GM21515 (cell line): ENCODE data around the gene NHS.

ENCODE experiments used
- ATAC-seq: cut with Tn5 transposase; IDR thresholded peaks from one replicate; pipeline ENCODE4 v1.9.1; 2021; ENCODE audit not compliant: unreplicated experiment

Gene NHS

DNA sequence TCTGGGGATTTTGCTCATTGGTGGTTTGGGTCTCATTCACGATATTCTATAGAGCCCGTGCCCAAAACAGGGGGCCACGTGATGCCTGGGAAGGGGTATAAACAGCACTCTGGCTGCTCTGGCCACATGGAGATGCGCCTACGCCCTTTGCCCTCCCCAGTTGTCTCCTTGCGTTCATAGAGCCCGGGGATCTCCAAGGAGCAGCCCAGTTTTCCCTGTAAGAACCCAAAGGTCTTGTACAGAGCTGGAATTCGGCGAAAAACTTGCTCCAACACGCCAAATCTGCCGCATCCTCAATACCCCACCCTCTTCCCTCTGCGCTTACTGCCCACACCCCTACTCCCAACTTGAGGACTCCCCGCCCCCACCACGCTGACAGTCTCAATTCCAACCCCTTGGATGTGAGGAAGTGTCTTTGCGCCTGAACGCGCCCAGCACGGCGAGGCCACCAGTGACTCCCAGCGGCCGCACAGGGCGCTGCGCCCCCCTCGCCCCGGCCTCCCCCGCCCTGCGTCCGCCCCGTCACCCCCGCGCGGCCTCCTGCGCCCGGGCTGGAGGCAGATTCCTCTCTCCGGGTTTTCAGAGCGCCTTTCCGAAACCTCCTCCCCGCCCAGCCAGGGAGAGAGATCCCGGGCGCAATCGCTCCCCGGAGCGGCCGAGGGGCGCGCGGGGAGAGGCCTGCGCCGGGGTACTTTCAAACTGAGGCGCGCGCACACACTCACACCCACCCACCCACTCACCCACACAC, at the start of gene NHS:
TSS of gene NHS (plus strand) at position 582 of the 748 bp plus-strand sequence. CDS start 558 bp downstream, outside the sequence.
- no peak for ATAC-seq

- ATAC-seq: no peak
These were observed 46.2 kb upstream of the NHS start for GRCh38 chrX:17328837-17329236.

- ATAC-seq: no peak
These were observed 38.6 kb upstream of the NHS start for GRCh38 chrX:17336377-17336776.

DNA sequence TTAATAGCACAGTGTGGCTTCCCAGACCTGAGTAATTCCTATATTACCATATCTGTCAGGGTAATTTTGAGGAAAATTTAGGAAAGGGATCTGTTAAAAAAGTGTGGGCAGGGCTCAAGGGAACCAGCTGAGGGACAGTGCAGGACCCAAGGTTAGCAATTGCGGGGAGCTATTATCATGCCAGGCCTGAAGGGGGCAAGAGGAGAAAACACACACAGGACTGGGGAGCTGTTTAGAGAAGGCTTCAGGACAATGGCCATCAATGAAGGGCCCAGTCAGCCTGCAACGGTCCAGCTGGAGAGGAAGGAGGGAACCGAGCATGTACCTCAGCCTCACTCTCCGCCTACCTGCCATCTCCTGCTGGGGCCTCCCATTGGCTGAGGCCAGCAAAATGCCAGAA, 19.0 kb upstream of the NHS start:
- ATAC-seq: no peak

GRCh38 chrX:17359500-17359899, 15.5 kb upstream of the NHS start:
- no peak for ATAC-seq

DNA sequence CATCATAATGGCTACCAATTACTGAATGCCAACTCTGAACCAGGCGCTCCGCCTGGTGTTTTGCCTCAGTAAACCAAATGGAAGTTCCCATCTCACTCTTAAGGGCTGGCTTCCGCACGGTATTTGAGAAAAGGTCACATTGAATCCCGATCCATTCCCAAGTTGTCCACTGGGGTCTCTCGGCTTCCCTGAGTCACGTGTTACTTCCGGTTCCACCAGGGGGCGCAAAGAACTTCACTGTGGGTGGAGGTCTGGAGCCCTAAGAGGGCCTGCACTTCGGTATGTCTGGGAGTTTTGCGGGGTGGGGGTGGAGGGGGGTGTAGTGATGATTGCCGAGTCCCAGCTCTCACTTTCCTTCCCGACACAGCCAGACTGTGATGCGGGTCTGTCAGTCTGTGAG, 13.4 kb upstream of the NHS start:
- no peak for ATAC-seq

DNA sequence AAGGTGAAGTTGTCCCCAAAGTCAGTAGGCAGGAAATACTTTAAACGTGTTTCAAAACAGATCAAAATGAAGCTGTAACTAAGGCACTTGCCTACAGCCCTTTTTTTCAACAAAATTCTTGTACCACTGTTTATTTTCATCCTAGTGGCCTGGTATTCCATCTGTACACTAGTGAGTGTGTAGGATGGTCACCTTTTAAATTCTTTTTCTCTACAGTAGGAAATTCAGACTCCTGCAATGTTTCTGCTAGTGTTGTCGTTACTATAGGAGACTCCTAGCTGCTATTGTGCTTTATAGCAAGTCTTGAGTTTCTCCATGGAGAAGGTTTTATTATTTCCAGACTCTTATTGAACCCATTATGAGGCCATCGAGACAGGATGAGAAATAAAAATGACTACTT, 7.0 kb upstream of the NHS start:
- no peak for ATAC-seq

DNA sequence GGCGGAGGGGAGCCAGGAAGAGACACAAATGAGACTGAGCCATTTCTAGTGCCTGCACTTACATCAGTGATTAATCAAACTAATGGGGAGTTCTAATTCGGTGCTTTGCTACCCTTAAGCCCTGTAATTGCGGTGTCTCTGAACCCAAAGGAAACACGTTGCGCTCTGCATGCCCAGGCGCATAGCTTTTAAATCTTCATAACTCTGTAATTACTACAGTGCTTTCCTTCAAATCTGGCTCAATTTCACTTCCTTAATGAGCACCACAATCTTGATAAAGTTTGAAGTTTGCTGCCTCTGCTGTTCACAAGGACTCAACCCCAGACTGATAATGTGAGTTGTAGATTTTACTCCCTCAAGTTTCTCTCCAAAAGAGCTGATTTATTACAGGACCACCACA, 5.7 kb upstream of the NHS start:
- ATAC-seq: no peak

GRCh38 chrX:17370191-17370590, 4.8 kb upstream of the NHS start:
- no peak for ATAC-seq

- no peak for ATAC-seq
These were observed 2.9 kb upstream of the NHS start for GRCh38 chrX:17372052-17372451.

- no peak for ATAC-seq
These were observed 1.7 kb upstream of the NHS start for GRCh38 chrX:17373337-17373736.

DNA sequence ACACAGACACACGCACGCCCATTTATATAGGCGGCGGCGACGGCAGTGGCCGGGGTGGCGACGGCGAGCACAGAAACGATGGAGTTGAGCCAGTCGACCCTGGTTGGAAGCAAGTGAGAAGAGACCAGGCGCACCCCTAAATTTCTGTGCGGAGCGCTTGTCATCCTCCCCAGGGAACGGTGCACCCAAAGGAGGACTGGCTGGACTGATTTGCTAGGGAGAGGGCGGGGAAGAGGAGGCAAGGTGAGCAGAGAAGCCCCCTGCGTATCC, 302 bp downstream of the NHS start:
- no peak for ATAC-seq

DNA sequence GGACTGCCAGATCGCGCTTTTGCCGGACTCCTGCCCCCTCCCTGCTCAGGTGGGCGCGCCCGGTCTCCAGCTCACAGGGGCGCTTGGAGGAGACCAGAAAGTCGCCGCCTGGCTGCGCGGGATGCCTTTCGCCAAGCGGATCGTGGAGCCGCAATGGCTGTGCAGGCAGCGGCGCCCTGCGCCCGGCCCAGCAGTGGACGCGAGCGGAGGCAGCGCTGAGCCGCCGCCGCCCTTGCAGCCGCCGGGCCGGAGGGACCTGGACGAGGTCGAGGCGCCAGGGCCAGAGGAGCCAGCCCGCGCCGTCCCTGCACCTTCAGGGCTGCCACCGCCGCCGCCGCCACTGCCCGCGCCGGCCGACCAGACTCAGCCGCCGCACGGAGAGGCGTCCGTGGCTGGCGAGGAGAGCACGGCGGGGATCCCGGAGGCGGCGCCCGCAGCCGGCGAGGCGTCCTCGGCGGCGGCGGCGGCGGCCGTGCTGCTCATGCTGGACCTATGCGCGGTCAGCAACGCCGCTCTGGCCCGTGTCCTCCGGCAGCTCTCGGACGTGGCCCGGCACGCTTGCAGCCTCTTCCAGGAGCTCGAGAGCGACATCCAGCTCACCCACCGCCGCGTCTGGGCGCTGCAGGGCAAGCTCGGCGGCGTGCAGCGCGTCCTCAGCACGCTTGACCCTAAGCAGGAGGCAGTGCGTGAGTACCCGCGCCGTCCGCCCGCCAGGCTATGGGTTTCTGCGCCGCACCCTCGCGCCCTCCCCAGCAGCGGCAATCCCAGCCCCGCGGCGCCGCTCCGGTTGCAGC, 834 bp downstream of the NHS start:
- ATAC-seq: no peak

- ATAC-seq: no peak
These were observed 1.6 kb downstream of the NHS start for GRCh38 chrX:17376431-17377077.

- no peak for ATAC-seq
These were observed 2.2 kb downstream of the NHS start for GRCh38 chrX:17377091-17377717.

GRCh38 chrX:17377795-17378194, 2.8 kb downstream of the NHS start:
- ATAC-seq: no peak

DNA sequence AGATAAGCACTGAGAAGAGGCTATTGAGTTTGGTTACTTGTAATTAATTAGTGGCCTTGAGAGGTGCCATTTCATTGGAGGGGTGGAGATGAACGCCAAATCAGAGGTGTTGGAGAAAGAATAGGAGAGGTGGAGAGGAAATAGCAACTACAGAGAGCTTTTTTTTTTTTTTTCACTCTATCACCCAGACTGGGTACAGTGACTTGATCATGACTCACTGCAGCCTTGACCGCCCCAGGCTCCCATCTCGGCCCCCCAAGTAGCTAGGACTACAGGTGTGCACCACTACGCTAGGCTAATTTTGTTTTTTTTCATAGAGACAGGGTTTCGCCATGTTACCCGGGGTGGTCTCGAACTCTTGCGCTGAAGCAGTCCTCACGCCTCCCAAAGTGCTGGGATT, 5.2 kb downstream of the NHS start:
- no peak for ATAC-seq

GRCh38 chrX:17390419-17390850, 15.4 kb downstream of the NHS start:
- no peak for ATAC-seq

DNA sequence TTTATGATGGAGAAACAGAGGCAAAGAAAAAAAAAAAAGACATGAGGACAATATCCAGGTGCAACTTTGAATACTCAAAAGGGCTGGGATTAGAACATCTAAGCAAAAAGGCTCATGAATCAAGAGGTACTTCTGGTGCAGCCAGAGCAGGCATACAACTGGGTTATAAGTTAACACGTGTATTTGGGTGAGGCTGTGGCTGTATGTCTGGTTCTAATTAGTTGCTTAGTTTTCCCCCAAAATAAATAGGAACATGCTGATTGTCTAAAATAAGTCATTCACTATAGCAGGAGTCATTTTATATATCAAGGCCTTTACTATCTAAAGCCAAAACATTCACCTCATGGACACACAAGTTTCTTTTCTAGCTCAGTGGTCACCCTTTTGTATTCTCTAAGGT, 20.2 kb downstream of the NHS start:
- no peak for ATAC-seq

- ATAC-seq: no peak
These were observed 22.1 kb downstream of the NHS start for GRCh38 chrX:17397074-17397473.

GRCh38 chrX:17403189-17403691, 28.2 kb downstream of the NHS start:
- ATAC-seq: no peak

DNA sequence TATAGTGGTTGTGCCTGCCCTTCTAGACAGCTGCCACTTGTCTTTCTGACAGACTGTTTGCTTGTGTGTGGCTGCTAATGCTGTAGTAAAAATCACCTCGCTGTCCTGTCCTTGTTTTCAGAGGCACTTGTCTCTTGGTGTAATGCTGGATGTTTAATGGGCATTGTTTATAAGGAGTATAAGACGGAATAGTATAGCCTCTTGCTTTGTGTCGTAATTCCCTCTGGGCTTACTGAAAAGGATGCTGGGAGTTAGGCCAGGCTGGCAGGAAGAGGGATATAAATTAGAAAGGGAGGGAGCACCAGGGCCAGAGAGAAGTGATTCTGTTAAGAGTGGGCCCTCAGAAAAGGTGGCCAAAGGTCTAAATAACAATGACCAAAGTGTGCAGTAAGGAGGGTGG, 29.0 kb downstream of the NHS start:
- ATAC-seq: no peak
